Osteocyte (in vitro differentiated cells): Measurements from ENCODE around the gene PDE6H. TPM values are rescaled to one million over a fixed set of nuclear protein-coding genes. Genes with fewer than 3 reads are reported as not detected.

Experiments used
- DNase-seq: peaks from one replicate; pipeline ENCODE4 v3.0.0; 2021; ENCODE audit warnings: mixed read lengths; ENCODE audit not compliant: unreplicated experiment; ENCODE audit errors: extremely low spot score
- H3K27ac Mint-ChIP-seq: one replicate; pipeline ENCODE4 v1.8.0; 2021; ENCODE audit warnings: mild to moderate bottlenecking, mixed read lengths; ENCODE audit not compliant: unreplicated experiment
- H3K27me3 Mint-ChIP-seq: one replicate; pipeline ENCODE4 v1.8.0; 2021; ENCODE audit warnings: mixed read lengths; ENCODE audit not compliant: unreplicated experiment
- H3K36me3 Mint-ChIP-seq: one replicate; pipeline ENCODE4 v1.8.0; 2021; ENCODE audit warnings: mixed read lengths; ENCODE audit not compliant: unreplicated experiment
- H3K4me1 Mint-ChIP-seq: one replicate; pipeline ENCODE4 v1.8.0; 2021; ENCODE audit warnings: mixed read lengths; ENCODE audit not compliant: unreplicated experiment
- H3K4me3 Mint-ChIP-seq: one replicate; pipeline ENCODE4 v1.8.0; 2021; ENCODE audit warnings: mild to moderate bottlenecking, moderate library complexity, mixed read lengths; ENCODE audit not compliant: unreplicated experiment
- H3K9me3 Mint-ChIP-seq: one replicate; pipeline ENCODE4 v1.8.0; 2021; ENCODE audit warnings: mixed read lengths; ENCODE audit not compliant: unreplicated experiment
- CTCF ChIP-seq: fragments of 200-600 bp; sonication (generic); IDR thresholded peaks from 2 replicates; pipeline ENCODE4 v1.5.0; 2021; ENCODE audit warnings: antibody characterized with exemption, mild to moderate bottlenecking, moderate library complexity
- total RNA-seq: library from RNA; stranded (reverse); gene quantifications from 2 replicates; pipeline ENCODE4 v1.2.1, GENCODE V29; 2021

Gene PDE6H
- total RNA-seq, 1 donor from 2014 or later = not detected

- H3K9me3 Mint-ChIP-seq = no peaks in the 10 kb centered on the region
- peak; percentile 68 for TF ChIP-seq CTCF
- H3K4me1 Mint-ChIP-seq = peaks cover 49% of the 10 kb centered on the region
- H3K4me3 Mint-ChIP-seq = peak overlapping the region; percentile 22
- H3K27ac Mint-ChIP-seq = peak overlapping the region; percentile 75
- H3K36me3 Mint-ChIP-seq = peaks cover 3% of the 10 kb centered on the region
- no peak for DNase-seq
- H3K27me3 Mint-ChIP-seq = no peaks in the 10 kb centered on the region
Measured at GRCh38 chr12:14930299-14930698, 42.5 kb upstream of the PDE6H start.

- H3K9me3 Mint-ChIP-seq = no peaks in the 10 kb centered on the region
- no peak for TF ChIP-seq CTCF
- H3K27me3 Mint-ChIP-seq = no peaks in the 10 kb centered on the region
- peaks cover 3% of the 10 kb centered on the region for H3K36me3 Mint-ChIP-seq
- peaks cover 52% of the 10 kb centered on the region for H3K4me1 Mint-ChIP-seq
- no peak for DNase-seq
- H3K27ac Mint-ChIP-seq = peak overlapping the region; percentile 75
- H3K4me3 Mint-ChIP-seq = no peak overlapping the region
Measured at GRCh38 chr12:14931359-14931758, 41.5 kb upstream of the PDE6H start.

GRCh38 chr12:14931791-14932560 is 40.9 kb upstream of the PDE6H start:
- no peaks in the 10 kb centered on the region for H3K9me3 Mint-ChIP-seq

GRCh38 chr12:14934511-14934910 is 38.3 kb upstream of the PDE6H start:
- peaks cover 1% of the 10 kb centered on the region for H3K9me3 Mint-ChIP-seq
- peaks cover 32% of the 10 kb centered on the region for H3K4me1 Mint-ChIP-seq
- no peak for TF ChIP-seq CTCF
- H3K27ac Mint-ChIP-seq = no peak overlapping the region
- no peaks in the 10 kb centered on the region for H3K27me3 Mint-ChIP-seq
- H3K4me3 Mint-ChIP-seq = no peak overlapping the region
- DNase-seq = no peak
- peaks cover 3% of the 10 kb centered on the region for H3K36me3 Mint-ChIP-seq

More at GRCh38 chr12:14931791-14932560, 40.9 kb upstream of the PDE6H start:
- H3K27me3 Mint-ChIP-seq = no peaks in the 10 kb centered on the region
- no peak for DNase-seq
- H3K4me1 Mint-ChIP-seq = peaks cover 52% of the 10 kb centered on the region
- H3K36me3 Mint-ChIP-seq = peaks cover 3% of the 10 kb centered on the region
- H3K27ac Mint-ChIP-seq = peak overlapping the region; percentile 75
- TF ChIP-seq CTCF = no peak
- H3K4me3 Mint-ChIP-seq = no peak overlapping the region

GRCh38 chr12:14935031-14935430 is 37.8 kb upstream of the PDE6H start:
- Mint-ChIP-seq H3K9me3 (peaks cover 7% of the 10 kb centered on the region), H3K4me3 (no peak overlapping the region), H3K27me3 (no peaks in the 10 kb centered on the region), H3K4me1 (peaks cover 30% of the 10 kb centered on the region), H3K27ac (peak overlapping the region; percentile 40), H3K36me3 (peaks cover 3% of the 10 kb centered on the region)
- DNase-seq = no peak
- TF ChIP-seq CTCF = no peak
